Measurements from ENCODE around the gene ACSS2. TPM values are rescaled to one million over a fixed set of nuclear protein-coding genes. Genes with fewer than 3 reads are reported as not detected.

ACSS2 gene
- total RNA-seq, 1 donor from 2014 or later, result 156 TPM

GRCh38 chr20:34974246-34974645, 97.8 kb downstream of the ACSS2 start:
- no peak for TF ChIP-seq CTCF (IDR thresholded peaks at IDR 0.05)
- Histone ChIP-seq H3K27me3 (no peaks in the 10 kb centered on the region), H3K27ac (no peak overlapping the region), H3K9me3 (no peaks in the 10 kb centered on the region), H3K4me3 (no peak overlapping the region), H3K4me1 (no peaks in the 10 kb centered on the region), H3K36me3 (no peaks in the 10 kb centered on the region)
- no peak for DNase-seq (ENCODE audit: low spot score in 2 of 2)
- intact Hi-C loops (cut with DNase I), result no loop called here

- Histone ChIP-seq H3K27me3 (no peaks in the 10 kb centered on the region), H3K36me3 (no peaks in the 10 kb centered on the region), H3K4me3 (no peak overlapping the region), H3K4me1 (no peaks in the 10 kb centered on the region), H3K9me3 (no peaks in the 10 kb centered on the region), H3K27ac (no peak overlapping the region)
- intact Hi-C loops (cut with DNase I), result no loop called here
- no peak for TF ChIP-seq CTCF (IDR thresholded peaks at IDR 0.05)
- no peak for DNase-seq (ENCODE audit: low spot score in 2 of 2)
These were observed 99.9 kb downstream of the ACSS2 start for GRCh38 chr20:34976286-34976685.

Other genes starting within 250 kb of the ACSS2 start
- 41.5 TPM for gene PIGU, start 199.5 kb upstream of the ACSS2 start, total RNA-seq
- gene TP53INP2, start 172.3 kb upstream of the ACSS2 start, total RNA-seq, result 6.2 TPM
- gene NCOA6, start 51.0 kb upstream of the ACSS2 start, total RNA-seq, result 21.6 TPM
- gene GGT7, start 3.8 kb upstream of the ACSS2 start, total RNA-seq, result 25.5 TPM
- gene GSS, start 79.2 kb downstream of the ACSS2 start, total RNA-seq, result 40.7 TPM
- gene MYH7B, start 79.3 kb downstream of the ACSS2 start, total RNA-seq, result 4.7 TPM
- gene TRPC4AP, start 216.2 kb downstream of the ACSS2 start, total RNA-seq, result 54.1 TPM